SKM-1 treated with dmso at 0.1 percent for 144 hours (cell line): Measurements from ENCODE around the gene ANKS1B.
"Not testable (repeated sequence)": the region's sequence is repeated elsewhere in the genome, so short reads cannot be mapped to it uniquely, and the experiment has no call there.

Experiments used
- DNase-seq: peaks from one replicate; lab custom pipeline; 2025; ENCODE audit not compliant: unreplicated experiment; lab: John Stamatoyannopoulos, UW

ANKS1B gene

DNA sequence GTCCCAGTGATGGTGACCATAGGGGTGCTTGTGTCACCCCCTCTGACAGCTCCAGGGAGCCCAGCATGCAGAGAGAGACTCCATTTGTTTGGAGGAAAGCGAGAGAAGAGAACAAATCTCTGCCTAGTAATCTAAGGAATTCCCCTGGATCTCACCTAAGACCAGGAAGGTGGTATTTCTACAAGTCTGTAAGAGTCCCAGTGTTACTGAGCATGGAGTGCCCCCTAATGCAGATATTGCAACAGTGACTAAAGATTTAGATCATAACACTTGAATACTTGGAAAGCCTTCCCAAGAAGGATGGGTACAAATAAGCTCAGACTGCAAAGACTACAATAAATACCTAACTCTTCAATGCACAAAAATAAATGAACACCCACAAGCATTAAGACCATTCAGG, 697.6 kb downstream of the ANKS1B start:
- DNase-seq: no peak

DNA sequence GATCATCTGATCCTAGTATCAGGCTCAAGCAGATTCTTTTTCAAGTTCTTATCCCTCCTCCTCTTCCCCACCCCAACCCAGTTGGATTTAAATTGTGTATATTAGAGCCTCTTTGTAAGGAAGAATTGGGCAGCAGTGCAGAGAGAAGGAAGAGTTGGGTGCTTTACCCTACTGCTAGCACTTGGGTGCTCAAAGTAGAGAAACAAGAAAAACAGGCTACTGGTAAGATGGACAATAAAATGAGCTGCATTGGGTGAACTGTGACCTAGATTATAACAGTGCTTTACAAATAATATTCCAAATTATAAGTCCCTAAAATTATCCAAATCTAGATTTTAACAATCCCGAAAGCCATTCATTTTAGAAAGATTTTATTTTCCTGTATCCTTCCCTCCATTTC, 700.6 kb downstream of the ANKS1B start:
- DNase-seq: no peak

DNA sequence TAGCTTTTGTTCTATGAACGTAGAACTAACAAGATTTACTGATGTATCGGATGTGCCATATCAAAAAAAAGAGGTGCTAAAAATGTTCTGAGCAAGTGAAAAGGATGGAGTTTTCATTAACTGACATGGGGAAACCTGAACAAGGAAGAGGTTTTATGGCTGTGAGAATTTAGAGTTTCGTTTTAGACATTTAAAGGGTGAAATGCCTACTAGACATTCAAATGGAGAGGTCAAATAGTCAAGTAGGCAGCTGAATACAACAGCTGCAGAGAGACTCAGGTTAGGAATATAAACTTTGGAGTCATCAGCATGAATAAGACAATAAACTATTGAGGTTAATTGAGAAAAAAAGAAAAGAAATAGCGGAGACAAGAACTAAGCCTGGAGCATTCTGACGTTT, 702.1 kb downstream of the ANKS1B start:
- DNase-seq: no peak

DNA sequence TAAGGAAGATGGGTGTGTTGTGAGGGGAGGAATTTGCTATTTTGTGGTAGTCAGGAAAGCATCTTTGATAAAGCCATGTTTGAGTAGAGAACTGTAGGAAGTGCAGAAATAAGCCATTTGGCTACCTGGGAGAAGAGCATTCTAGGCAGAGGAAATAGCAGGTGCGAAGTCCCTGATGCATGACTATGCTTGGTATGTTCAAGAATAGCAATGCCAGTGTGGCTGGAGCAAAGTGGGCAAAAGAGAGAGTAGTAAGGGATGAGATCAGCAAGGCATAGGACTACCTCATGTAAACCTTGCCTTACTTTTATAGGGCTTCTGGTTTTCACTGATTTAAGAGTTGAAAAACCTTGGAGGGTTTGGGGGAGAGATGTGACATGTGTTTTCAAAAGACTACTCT, 702.6 kb downstream of the ANKS1B start:
- DNase-seq: no peak

DNA sequence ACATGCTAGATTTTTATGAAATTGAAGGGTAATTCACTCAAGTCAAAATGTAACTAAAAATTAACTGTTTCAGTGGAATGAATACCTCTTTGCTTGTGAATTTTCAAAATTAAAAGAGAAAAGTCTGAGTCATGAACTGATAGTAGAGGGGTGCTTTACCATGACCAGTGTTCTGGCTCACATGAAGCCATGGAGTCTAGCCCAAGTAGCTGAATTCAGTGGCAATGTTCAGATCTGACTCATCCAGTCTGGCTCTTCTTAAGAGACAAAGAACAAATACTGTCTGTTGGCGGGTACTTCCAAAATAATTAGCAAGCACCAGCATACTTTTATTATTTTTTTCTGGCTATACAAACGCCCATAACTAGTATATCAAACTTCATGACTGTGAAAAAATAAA, 703.5 kb downstream of the ANKS1B start:
- DNase-seq: no peak

DNA sequence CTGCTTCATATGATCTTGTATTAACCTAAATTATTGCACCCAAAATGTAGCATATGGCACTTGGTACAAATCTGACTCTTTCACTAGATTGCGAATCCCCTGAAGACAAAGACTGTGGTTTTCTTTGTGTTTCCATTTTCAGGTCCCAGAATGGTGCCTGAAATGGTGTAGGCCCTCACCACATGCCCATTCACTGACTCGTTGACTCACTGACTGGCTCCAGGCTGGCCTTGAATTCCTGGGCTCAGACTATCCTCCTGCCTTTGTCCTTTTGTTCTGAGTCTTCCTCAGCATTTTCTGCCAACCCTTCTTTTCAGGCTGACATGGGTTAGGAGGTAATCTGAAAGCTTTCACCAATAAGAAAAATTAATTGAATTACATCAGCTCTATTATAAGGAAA, 705.8 kb downstream of the ANKS1B start:
- no peak for DNase-seq

DNA sequence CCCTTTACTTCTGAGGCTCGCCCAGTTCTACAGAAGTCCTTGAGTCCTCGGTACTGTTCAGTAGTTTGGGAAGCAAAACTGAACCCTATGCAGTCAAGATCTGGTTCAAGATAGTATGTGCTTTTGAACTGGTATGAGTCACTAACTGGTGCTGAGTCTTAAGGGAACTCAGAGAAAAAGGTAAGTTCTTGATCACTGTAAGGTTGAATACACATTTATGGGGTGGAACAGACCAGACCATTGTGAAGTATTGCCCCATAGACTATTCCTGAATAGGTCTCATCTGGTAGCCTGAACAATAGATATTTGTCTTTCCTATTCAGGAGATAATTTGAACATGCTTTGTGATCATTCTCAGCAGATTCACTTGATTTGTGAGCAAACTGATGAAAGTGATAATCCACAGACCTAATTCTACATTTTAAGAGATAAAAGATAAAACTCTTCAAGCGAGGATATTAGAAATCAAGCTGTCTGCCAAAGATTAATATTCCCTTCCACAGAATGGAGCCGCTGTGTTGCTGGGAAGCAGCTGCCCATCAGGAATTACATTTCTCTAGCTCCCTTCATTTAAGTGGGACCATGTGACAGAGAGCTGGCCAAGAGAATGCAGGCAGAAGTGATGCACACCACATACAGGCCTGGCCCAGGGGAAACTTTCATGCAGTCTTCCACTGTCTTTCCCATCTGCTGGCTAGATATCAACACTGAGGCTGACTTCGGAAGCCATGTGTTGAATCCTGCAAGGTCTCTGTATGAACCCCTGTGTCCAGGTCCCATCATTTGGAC, 707.0 kb downstream of the ANKS1B start:
- DNase-seq: no peak

DNA sequence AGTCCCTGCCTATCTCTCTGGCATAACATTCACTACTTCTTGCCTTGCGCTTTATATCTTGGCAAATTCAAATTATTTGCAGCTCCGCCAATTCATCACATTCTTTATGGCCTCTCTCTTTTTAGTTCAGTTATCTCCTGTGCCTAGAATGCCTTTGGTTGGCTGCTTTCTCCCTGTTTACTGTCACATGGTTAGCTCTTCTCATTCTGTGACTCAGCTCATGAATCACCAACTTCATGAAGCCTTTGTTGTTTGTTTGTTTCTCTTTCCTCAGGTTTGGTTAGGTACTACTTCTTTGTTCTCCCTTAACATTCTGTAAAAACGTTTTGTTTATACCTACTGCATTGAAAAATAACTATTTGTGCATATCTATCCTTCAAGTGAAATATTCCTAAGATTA, 713.7 kb downstream of the ANKS1B start:
- no peak for DNase-seq

DNA sequence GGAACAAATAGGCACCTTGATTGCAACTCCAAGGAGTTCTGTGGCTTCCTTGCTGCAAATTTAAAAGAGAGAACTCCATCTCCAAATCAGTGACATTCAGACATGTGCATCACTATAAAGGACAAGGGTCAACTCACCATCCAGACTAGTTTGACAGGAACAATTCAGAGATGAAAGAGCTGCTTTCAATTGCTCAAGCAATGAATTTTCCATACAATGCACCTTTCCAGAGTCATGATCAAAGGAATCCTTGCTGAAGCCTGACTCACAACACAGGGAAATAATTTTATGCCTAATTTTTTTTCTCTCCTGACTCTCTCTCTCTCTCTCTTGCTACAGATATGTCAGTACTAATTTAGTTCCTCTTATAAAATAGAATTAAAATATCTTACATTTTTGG, 717.7 kb downstream of the ANKS1B start:
- DNase-seq: no peak

DNA sequence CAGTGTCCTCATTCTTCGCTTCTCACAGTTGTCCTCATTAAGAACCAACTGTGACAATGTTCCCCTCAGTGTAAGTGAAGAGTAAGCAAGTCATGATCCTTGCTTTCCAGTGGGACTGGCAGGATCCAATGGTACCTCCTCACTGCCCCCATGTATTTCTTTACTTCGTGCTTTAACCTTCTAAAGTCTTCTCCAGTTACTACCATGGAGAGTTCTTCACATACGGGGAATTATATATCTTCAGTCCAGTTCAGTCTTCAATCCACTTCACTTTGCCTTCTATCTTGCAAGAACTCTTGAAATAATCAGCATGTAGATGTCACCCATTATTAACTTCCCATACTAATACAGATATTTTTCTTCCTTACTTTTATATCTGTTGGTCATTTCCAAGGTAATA, 719.1 kb downstream of the ANKS1B start:
- DNase-seq: no peak

DNA sequence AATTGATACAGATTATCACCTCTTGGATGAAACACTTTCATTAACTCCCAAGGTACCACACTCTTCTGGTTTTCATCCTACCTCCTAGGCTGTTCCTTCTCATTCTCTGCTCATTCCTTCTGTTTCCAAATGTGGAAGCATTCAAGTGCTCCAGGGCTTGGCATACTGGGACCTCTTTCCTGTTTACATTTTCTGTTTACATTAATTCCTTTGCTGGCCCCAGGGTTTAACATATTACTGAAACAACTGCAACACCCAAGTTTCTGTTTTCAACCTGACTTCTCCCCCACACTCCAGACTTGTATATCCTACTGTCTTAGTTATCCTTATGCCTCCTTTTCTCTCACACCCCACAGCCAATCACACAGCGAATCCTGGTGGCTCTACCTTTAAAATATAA, 723.5 kb downstream of the ANKS1B start:
- DNase-seq: no peak

DNA sequence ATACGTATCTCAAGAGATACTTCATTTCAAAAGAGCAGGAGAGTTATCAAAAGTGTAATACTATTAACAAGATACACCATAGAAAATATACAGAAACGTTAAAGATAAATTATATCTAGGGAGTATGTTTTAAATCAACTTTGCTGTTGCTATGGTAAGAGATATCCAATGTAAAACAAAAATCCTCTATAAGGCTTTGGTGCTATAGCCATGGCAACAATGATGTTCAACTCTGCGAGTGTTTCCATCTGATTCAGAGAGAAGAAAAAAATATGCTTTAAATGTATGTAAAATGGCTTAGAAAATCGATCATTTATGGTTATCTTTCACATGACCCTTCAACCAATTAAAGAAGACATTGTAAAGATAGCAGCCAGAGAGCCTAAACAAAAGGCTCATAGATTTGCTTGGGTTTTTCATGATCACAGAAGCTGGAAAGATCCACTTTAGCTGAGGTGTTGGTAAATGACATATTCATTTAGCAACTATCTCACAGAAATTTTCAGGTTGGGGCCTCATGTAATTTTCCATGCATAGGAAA, 724.2 kb downstream of the ANKS1B start:
- DNase-seq: no peak

DNA sequence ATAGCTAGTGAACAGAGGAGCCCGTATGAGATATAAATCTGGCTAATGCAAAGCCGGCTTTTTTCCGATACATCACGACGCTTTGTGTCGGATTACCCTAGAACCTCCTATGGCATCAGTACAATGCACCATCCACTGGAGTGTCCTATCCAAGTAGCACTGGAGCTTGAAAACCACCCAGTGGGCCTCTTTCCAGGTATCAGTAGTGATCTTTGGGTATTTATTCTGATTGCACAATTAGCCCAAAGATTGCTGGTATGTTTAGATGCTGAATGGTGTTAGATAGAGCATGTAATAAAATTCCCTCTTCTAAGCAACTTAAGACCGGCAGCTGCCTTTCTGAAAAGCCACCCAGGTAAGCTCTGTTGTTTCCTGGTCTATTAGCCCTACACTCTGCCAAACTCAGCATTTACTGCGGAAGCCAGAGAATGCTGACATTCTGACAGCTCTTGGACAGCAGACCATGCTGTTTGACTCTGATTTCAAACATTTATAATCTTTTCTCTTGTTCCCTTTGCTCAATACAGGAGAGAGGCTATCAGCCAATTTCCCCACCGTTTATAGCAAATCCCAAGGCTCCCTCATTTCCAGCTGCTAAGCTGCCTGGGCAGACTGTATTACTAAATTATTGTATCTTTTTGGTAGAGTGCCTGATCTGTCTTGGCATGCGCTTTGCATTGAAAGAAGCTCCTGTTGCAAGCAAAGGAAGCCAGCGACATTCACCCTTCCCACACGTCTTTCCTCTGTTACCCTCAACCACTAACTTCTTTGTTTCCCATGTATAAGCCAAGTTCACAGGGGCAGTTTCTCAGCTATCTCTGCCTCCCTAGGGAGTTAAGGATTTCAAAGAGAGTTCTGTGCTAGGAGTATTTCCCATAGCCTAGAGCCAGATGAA, 725.4 kb downstream of the ANKS1B start:
- no peak for DNase-seq

DNA sequence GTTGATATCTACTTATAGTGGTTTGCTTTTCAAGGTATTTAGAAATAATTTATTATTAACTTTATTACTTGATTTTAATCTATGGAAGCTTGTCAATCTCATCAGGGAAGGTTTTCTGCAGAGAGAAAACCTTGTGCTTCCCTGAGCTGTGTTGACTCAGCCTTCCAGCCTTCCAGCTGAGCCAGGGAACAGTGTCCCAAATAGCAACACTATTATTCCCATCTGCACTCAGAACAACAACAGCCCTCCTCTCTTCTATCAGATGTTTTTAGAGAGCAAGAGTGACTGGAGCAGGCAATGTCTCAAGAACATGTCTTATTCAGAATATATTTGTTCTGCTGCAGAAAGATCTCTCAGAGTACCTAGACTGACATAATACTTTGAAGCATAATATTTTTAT, 727.1 kb downstream of the ANKS1B start:
- no peak for DNase-seq

DNA sequence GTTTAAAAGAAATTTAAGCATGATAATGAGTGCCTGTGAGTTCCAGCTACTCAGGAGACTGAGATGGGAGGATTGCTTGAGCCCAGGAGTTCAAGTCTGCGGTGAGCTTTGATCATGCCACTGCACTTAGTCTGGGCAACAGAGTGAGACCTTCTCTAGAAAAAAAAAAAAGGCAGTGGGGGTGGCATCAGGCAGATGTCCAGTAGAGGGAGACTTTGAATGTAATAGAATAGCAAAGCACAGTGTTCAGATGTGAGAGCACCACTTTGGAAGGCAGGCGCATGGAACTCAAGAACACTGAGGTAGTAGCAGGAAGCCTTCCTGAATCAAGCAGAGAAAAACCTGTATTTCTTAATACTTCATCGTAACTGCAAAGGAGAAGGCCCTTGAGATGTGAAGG, 731.7 kb downstream of the ANKS1B start:
- DNase-seq: no peak

DNA sequence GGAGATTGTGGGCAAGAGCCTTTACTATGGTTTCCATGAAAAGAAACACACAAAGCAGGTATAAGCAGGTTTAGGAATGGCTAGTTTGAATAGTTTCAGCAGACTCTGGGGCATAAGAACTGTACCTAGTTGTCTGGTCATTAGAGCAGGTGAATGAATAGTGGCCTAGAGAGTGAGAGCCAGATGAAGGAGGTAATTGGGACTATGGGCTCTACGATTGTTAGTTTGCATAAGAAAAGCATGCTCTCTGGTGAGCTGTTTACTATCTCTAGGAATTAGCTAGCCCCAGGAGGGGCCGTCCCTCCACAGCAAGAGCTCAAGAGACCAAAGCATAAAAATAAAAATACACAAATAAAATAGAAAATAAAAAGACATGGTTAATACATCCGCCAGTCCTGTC, 734.6 kb downstream of the ANKS1B start:
- no peak for DNase-seq

DNA sequence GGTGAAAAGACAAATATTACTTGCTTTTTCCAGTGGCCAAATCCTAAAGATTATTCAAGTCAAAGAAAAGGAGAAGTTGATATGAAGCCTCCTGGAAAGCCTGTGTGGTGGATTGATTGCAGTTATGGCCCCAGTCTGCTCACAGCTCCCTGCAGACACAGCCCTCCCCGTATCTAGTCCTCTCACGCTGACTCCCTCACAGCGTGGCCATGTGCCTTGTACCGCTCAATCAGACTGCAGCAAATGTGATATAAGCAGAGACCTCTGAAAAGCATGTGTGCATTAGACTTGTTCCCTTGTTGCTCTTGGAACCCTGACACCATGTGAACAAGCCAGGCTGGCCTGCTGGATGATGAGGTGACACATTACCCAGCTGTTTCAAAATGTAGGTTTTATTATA, 735.2 kb downstream of the ANKS1B start:
- DNase-seq: no peak

DNA sequence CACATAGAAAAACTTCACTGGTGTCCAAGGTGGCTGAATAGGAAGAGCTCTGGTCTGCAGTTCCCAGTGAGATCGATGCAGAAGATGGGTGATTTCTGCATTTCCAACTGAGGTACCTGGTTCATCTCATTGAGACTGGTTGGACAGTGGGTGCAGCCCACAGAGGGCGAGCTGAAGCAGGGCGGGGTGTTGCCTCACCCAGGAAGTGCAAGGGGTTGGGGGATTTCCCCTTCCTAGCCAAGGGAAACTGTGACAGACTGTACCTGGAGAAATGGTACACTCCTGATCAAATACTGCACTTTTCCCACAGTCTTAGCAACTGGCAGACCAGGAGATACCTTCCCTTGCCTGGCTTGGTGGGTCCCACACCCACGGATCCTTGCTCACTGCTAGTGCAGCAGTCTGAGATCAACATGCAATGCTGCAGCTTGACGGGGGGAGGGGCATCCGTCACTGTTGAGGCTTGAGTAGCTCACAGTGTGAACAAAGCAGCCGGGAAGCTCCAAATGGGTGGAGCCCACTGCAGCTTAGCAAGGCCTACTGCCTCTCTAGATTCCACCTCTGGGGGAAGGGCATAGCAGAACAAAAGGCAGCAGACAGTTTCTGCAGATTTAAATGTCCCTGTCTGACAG, 746.7 kb downstream of the ANKS1B start:
- not testable (repeated sequence) for DNase-seq

DNA sequence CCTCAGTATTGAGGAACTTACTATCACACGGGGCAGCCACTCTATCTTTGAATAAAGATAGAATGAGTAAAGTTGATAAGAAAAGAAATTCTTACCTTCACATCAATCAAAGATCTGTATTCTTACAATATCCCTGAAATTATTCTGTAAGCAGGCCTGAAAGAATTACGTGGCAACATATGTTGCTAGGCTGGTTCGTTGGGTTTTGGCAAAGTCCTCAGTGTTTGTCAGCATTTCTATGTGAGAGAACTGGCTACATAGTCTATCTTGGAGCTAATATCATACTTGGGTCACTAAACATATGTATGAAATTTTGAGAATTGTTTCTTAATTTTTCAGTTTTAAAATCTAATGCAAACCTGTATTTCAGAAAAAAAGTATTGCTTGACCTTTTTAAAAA, 749.4 kb downstream of the ANKS1B start:
- DNase-seq: no peak

DNA sequence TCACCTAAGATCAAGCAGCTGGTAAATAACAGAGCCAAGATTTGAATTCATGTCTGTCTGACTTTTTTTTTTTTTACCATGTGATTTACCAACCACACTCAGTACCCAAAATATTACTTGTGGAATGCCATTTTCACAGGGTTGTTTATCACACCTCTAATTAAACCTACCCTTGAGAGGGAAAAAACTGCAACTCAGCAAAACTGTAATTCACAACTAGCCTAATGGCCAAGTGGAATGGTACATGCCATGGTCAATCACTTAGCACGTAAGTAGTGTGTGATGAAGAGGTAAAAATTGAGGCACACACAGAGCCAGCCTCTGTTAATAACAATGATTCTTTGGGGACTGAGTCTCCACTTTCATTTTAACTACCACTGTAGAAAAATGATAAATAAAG, 750.0 kb downstream of the ANKS1B start:
- no peak for DNase-seq

DNA sequence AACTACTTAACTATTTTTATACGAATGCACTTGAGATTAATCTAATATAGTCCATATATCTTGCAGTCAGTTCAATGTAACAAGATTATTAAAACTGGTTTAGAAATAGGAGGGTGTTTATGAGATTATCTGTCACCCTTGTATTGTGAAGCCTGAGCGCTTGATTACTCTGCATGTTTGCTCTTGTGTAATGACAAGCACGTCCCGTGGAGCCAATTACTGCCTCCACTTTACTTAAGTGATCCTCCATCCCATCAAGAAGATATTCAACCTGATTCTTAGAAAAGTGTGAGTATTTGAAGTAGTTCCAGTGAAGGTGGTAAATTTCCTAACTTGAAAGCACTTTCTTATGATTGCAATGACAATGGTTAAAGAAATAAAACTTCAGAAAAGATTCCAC, 752.4 kb downstream of the ANKS1B start:
- DNase-seq: no peak

DNA sequence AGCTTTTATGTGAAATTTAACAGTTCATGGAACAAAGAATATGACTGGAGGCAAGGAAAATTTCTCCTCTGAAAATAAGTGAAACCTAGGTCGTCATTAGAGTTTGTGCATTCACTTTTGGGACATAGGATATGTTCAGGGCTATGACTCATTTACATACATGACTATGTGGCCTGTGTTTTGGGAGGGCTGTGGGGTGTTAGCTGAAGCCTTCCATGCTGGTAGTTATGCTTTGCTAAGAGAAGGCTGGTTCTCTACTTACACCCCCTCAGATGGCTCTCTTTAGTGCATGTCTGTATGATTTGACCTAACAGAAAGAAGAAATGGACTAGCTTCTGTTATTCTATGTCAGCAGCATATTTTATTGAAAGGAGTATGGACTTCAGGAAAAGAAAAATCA, 753.7 kb downstream of the ANKS1B start:
- no peak for DNase-seq
